Non-pigmented ciliary epithelial cell (primary cell): ENCODE measurements around the gene P2RY8.
"Not testable (repeated sequence)": the region's sequence is repeated elsewhere in the genome, so short reads cannot be mapped to it uniquely, and the experiment has no call there.

Source experiments
- DNase-seq: peaks from one replicate; pipeline ENCODE4 v3.0.0-alpha.2; 2010; ENCODE audit warnings: low read depth

Gene P2RY8

DNA sequence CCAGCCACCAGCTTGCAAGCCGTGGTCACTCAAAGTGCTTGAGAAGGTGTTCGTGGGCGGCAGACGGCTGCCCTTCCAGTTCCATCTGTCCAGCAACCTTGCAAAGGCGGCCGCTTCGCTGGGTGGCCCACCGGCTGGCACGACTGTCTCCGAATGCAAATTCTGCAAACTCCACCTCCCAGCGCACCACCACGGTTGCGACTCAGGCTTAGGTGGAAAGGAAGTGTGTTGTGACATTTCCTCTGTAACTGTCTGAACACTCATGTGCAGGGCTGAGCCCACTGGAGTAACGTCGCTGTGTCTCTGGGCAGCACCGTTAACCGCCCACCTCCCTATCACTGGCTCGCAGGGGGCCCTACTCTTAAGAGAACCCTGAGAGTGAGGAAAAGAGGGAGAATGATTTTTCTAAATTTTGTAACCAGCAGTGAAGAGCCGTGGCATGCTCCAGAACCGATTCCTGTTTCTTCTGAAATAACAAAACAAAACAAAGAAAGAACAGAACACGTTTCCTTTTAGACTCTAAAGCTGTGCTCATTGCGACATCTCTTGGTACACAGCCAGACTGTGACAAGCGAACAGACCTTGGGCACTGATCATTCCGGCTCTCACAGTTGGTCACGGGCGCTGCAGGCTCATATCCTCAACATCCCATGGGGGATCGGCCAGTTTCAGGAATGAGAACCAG is at the start of gene P2RY8:
P2RY8 (minus strand) TSS at position 155 of the 685 bp plus-strand sequence. CDS start 70,627 bp downstream, outside the sequence.
- DNase-seq: no peak

GRCh38 chrX:1584237-1585011 is 47.4 kb upstream of the P2RY8 start:
- no peak for DNase-seq

GRCh38 chrX:1582686-1583437 is 45.9 kb upstream of the P2RY8 start:
- no peak for DNase-seq

DNA sequence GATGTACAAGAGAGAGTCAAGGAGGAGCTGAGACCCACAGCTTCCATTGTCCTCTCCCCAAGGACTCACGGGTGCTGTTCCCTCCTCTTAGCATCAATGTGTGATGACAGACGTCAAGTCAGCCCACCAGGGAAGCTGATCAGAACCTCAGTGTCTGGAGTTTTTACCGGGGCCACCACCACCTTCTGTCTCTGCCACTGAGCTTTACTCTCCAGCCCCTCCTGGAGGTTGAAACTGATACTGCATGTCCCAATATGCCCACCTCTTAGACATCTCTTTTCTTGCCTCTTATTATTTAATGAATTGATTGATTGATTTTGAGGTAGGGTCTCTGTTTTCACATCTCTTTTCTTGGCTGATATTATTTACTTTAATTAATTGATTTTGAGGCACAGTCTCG is 44.1 kb upstream of the P2RY8 start:
- no peak for DNase-seq

- DNase-seq: no peak
Observed at GRCh38 chrX:1578511-1579173, 41.7 kb upstream of the P2RY8 start.

DNA sequence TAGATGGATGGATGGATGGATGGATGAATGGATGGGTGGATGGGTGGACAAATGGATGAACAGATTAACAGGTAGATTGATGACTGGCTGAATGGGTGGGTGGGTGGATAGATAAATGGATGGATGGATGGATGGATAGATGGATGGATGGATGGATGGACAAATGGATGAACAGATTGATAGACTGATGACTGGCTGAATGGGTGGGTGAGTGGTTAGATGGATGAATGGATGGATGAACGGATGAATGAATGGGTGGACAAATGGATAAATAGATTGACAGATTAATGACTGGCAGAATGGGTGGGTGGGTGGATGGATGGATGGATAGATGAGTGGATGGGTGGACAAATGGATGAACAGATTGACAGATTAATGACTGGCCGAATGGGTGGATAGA is 40.9 kb upstream of the P2RY8 start:
- DNase-seq: no peak

GRCh38 chrX:1576201-1576992 is 39.4 kb upstream of the P2RY8 start:
- DNase-seq: no peak

GRCh38 chrX:1574181-1574580 is 37.2 kb upstream of the P2RY8 start:
- DNase-seq: not testable (repeated sequence)

DNA sequence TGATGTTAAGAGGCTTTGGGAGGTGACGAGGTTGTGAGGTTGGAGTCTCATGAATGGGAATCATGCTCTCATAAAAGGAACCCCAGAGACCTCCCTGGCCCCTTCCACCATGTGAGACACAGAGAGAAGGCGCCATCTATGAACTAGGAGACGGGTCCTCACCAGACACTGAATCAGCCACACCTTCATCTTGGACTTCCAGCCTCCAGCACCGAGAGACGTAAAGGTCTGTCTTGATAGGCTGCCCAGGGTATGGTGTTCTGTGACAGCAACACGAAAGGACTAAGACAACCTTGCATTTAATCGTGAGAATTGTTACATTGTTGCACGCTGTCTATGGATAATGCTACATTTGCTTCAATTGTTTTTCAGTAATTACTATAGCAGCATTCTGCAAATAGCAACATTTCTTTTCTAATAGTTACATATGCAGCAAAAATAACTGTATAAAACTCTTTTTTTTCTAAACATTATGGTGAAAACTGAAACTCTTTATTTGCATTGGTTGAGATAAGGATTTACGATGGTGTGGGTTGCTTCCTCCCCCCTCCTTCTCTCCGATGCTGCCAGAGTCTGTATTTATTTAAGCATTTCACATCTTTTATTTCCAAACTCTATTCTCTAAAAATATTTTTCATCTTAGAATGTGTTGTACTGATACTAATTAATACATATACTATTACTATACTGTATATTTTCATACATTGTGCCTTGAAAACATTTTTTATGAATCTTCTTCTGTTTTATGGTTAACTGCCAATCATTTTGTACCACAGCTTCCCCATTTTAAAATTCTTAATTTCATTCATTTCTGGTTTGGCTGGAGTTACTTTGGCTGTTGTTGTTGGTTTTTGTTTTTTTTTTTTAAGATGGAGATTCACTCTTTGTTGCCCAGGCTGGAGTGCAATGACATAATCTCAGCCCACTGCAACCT is 28.0 kb upstream of the P2RY8 start:
- no peak for DNase-seq

DNA sequence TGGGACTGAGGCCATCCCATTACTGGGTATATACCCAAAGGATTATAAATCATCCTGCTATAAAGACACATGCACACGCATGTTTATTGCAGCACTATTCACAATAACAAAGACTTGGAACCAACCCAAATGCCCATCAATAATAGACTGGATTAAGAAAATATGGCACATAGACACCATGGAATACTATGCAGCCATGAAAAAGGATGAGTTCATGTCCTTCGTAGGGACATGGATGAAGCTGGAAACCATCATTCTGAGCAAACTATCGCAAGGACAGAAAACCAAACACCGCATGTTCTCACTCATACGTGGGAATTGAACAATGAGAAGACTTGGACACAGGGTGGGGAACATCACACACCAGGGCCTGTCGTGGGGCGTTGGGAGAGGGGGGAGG is 27.1 kb upstream of the P2RY8 start:
- DNase-seq: not testable (repeated sequence)

- DNase-seq: no peak
Observed at GRCh38 chrX:1561164-1561563, 24.2 kb upstream of the P2RY8 start.

- DNase-seq: no peak
Observed at GRCh38 chrX:1558761-1559468, 21.9 kb upstream of the P2RY8 start.

GRCh38 chrX:1557442-1557841 is 20.5 kb upstream of the P2RY8 start:
- DNase-seq: not testable (repeated sequence)

GRCh38 chrX:1555370-1555769 is 18.4 kb upstream of the P2RY8 start:
- no peak for DNase-seq

DNA sequence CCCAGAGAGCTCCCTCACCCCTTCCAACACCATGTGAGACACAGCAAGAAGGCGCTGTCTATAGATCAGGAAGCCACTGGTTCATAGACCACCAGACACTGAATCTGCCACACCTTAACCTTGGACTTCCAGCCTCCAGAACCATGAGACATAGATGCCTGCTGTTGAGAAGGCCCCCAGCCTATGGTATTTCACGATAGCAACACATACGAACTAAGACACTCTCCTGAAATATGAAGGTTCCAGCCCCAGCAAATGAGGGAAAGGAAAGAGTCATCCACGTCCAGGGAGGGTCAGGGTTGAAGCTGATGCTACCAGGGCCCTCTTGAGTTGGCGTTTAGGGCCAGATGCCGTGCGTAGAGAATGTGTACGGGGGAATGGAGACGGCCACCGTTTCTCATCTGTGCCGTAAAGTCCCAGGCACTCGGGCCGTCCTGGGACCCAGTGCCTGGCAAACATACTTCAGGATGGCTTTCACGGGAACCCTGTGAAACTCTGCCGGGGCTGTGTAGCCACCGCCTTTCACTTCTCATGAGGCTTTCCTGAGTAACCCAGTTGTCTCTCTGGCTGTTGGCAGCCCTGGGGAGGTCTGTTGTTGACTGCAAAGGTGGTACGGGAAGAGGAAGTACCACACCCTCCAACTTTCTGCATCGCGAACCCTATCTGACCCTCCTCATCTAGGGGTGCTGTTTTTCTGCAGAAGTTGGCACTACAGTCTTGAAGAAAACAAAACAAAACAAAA is 17.7 kb upstream of the P2RY8 start:
- DNase-seq: no peak

DNA sequence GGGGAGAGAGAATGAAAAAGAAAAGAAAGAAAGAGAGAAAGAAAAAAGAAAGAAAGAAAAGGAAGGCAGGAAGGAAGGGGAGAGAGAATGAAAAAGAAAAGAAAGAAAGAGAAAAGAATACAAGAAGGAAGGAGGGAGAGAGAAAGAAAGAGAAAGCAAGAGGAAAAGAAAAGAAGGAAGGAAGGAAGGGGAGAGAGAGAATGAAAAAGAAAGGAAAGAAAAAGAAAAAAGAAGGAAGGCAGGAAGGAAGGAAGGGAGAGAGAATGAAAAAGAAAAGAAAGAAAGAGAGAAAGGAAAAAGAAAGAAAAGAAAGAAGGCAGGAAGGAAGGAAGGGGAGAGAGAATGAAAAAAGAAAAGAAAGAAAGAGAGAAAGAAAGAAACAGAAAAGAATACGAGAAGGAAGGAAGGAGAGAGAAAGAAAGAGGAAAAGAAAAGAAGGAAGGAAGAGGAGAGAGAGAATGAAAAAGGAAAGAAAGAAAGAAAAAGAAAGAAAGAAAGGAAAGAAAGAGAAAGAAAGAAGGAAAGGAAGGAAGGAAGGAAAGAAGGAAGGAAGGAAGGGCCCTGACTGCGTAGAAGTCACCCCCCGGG is 15.1 kb upstream of the P2RY8 start:
- no peak for DNase-seq

DNA sequence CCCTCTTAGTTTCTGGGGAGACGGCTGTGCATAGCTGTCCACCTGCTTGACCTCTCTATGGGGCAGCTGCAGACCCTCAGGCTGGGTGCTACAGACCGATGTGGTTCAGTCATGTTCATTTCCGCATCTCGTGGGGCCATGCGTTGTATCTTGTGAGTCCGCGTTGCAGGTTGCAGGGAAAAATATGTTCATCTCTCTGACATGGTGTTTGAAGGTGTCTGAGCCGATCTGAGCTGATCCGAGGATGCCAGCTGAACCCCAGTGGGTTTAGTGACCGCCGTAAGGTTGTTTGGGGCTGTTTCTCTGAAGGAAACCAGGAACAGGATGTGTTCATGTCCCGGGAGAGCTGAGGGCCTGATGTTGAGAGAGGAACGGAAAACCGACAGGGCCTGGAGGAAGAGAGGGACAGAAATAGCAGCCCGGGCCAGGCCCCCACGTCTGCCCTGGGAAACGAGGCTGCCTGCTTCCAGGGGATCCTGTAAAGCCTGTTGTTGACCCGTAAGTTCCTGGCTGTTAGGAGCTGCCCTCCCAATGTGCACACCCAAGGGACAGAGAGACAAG is 9.8 kb upstream of the P2RY8 start:
- no peak for DNase-seq

GRCh38 chrX:1545776-1546408 is 8.9 kb upstream of the P2RY8 start:
- DNase-seq: no peak
